K562 (cell line): ENCODE measurements around the gene SLC4A4. TPM values are rescaled to one million over a fixed set of nuclear protein-coding genes. Genes with fewer than 3 reads are reported as not detected.

Experiments
- ATAC-seq: fragments of 200-7000 bp; cut with Tn5 transposase; 3 replicates; pipeline ENCODE4 v1.9.1; 2020; ENCODE audit warnings: moderate library complexity
- BruUV-seq: library from RNA; stranded (reverse); fragments of 400-500 nt; replicated peaks from 2 replicates; lab custom pipeline; 2021; lab: Mats Ljungman, UMichigan
- CTCF ChIA-PET: fragments of 300-600 bp; formaldehyde crosslinking; extraction: SDS; loops from one replicate; lab custom pipeline; 2021; ENCODE audit warnings: low intra/inter-chr PET ratio; lab: Yijun Ruan, JAX
- POLR2A ChIA-PET: fragments of 300-600, 350-650 bp; sonication (Branson Sonifier 250); formaldehyde crosslinking; extraction: SDS; loops from one replicate; lab custom pipeline; 2021; ENCODE audit warnings: antibody characterized with exemption, inconsistent platforms; lab: Yijun Ruan, JAX
- DNase-seq, 4 experiments: peaks; one replicate each; pipeline versions ENCODE4 v3.0.0 to v3.0.0-alpha.2; 2011 to 2018; ENCODE audit warnings: low spot score in 3 of 4, mixed read lengths in 3 of 4; ENCODE audit errors: extremely low read depth in 1 of 4
- FAIRE-seq: peaks from 2 replicates; lab custom pipeline; 2011; peaks lifted over from hg19 to GRCh38; lab: Jason Lieb, UNC
- H2AFZ ChIP-seq: 2 replicates; pipeline ENCODE4 v1.6.0; 2011; ENCODE audit warnings: low read depth, low read length, control low read depth, inconsistent platforms
- H3K27ac ChIP-seq: fragments of 200-600 bp; 3 replicates; pipeline ENCODE4 v1.8.0; 2011; ENCODE audit warnings: low read depth, mild to moderate bottlenecking, control low read depth, inconsistent platforms, low read length, moderate library complexity, mixed read lengths; ENCODE audit errors: extremely low read depth
- H3K27me3 ChIP-seq, 2 experiments: fragments of 300-600 bp in 1 of 2; 2 replicates in 1 of 2; 3 replicates in 1 of 2; pipeline versions ENCODE4 v1.6.0 to v1.8.0; 2011; ENCODE audit warnings: inconsistent platforms in 2 of 2, low read length in 2 of 2, mild to moderate bottlenecking in 1 of 2, mixed read lengths in 1 of 2, moderate library complexity in 1 of 2; ENCODE audit not compliant: control insufficient read depth in 2 of 2, insufficient read depth in 2 of 2
- H3K36me3 ChIP-seq: fragments of 300-600 bp; 3 replicates; pipeline ENCODE4 v1.8.0; 2011; ENCODE audit warnings: mild to moderate bottlenecking, low read length, inconsistent platforms; ENCODE audit not compliant: control insufficient read depth, insufficient read depth
- H3K4me1 ChIP-seq, 2 experiments: fragments of 200-600 bp in 1 of 2; replicated peaks in 1 of 2; 2 replicates in 1 of 2; 3 replicates in 1 of 2; pipeline versions ENCODE4 v1.5.1 to v1.8.0; 2011; ENCODE audit warnings: inconsistent platforms in 2 of 2, low read length in 2 of 2, mild to moderate bottlenecking in 1 of 2, mixed read lengths in 1 of 2, moderate library complexity in 1 of 2; ENCODE audit not compliant: control insufficient read depth in 2 of 2, insufficient read depth in 2 of 2
- H3K4me2 ChIP-seq: 2 replicates; pipeline ENCODE4 v1.6.1; 2011; ENCODE audit warnings: low read length, control low read depth, inconsistent platforms, mixed read lengths; ENCODE audit not compliant: insufficient read depth
- H3K4me3 ChIP-seq: fragments of 200-600 bp; sonication (generic), shearing (Covaris generic); 2 replicates; pipeline ENCODE4 v1.5.1; 2016; ENCODE audit warnings: control low read depth, inconsistent platforms
- H3K79me2 ChIP-seq: fragments of 200-600 bp; 3 replicates; pipeline ENCODE4 v1.8.0; 2011; ENCODE audit warnings: low read length, inconsistent platforms; ENCODE audit not compliant: control insufficient read depth, insufficient read depth
- H3K9ac ChIP-seq, 2 experiments: 2 replicates each; pipeline versions ENCODE4 v1.6.0 to v1.6.1; 2011; ENCODE audit warnings: low read depth in 2 of 2, low read length in 2 of 2, control low read depth in 1 of 2, inconsistent platforms in 1 of 2, mild to moderate bottlenecking in 1 of 2, mixed read lengths in 1 of 2; ENCODE audit not compliant: insufficient read depth in 1 of 2
- H3K9me1 ChIP-seq: one replicate; pipeline ENCODE4 v1.6.0; 2011; ENCODE audit warnings: inconsistent platforms, mild to moderate bottlenecking, low read length, moderate library complexity; ENCODE audit not compliant: control insufficient read depth, insufficient read depth
- H3K9me3 ChIP-seq: replicated peaks from 2 replicates; pipeline ENCODE4 v1.5.1; 2011; ENCODE audit warnings: low read depth, low read length, inconsistent platforms; ENCODE audit not compliant: control insufficient read depth, insufficient read depth
- H4K20me1 ChIP-seq: replicated peaks from 2 replicates; pipeline ENCODE4 v1.6.1; 2011; ENCODE audit warnings: low read length, inconsistent platforms, mixed read lengths; ENCODE audit not compliant: control insufficient read depth, insufficient read depth
- CEBPG ChIP-seq, 3 experiments: fragments of 200-800 bp in 1 of 3; sonication (Bioruptor generic) in 1 of 3; sonication (generic) in 1 of 3; formaldehyde crosslinking in 1 of 3; IDR thresholded peaks in 2 of 3; conservative IDR thresholded peaks in 1 of 3; 2 replicates each; pipeline versions ENCODE4 v1.6.1 to v1.8.0; 2016 to 2022; ENCODE audit warnings: missing compliant biosample characterization in 2 of 3, missing genetic modification characterization in 2 of 3, mild to moderate bottlenecking in 1 of 3, missing genetic modification reagents in 1 of 3
- ILF3 ChIP-seq: fragments of 450-650 bp; IDR thresholded peaks from 2 replicates; pipeline ENCODE4 v1.6.1; 2018; ENCODE audit warnings: antibody characterized with exemption, mild to moderate bottlenecking, moderate library complexity, borderline replicate concordance
- NR2C1 ChIP-seq, 2 experiments: fragments of 450-650 bp; IDR thresholded peaks; 2 replicates each; pipeline ENCODE4 v1.6.1; 2017; ENCODE audit warnings: mild to moderate bottlenecking in 2 of 2, antibody characterized with exemption in 1 of 2, inconsistent platforms in 1 of 2, missing compliant biosample characterization in 1 of 2, missing genetic modification characterization in 1 of 2
- RAD51 ChIP-seq: fragments of 450-650 bp; IDR thresholded peaks from 2 replicates; pipeline ENCODE4 v1.7.1; 2016; ENCODE audit warnings: low read depth, mild to moderate bottlenecking, borderline replicate concordance
- ZNF24 ChIP-seq: fragments of 450-650 bp; IDR thresholded peaks from 2 replicates; pipeline ENCODE4 v1.6.1; 2016
- in situ Hi-C: fragments of 300-500 bp; cut with MboI; formaldehyde crosslinking; loops from 4 replicates; pipeline ENCODE4 v1.15.0; 2018; ENCODE audit warnings: inconsistent platforms, mixed read lengths
- intact Hi-C: fragments of 100-400 bp; cut with micrococcal nuclease; formaldehyde crosslinking; loops from 2 replicates; pipeline ENCODE4 v1.14.2; 2022
- polyA plus RNA-seq, 8 experiments: library from polyadenylated mRNA; depleted of rRNA in 4 of 8; stranded (reverse) in 5 of 8; unstranded in 3 of 8; fragments of >200 nt; fragmentation: Nextera tagmentation in 2 of 8; fragmentation: Illumina TruSeq in 1 of 8; extraction: Ambion mirVana in 2 of 8; extraction: Trizol in 1 of 8; gene quantifications; 2 replicates each; pipeline versions ENCODE4 v1.2.1 to v1.2.3, GENCODE V29; 2011 to 2014; ENCODE audit warnings: inconsistent platforms in 1 of 8, missing spikeins in 1 of 8
- total RNA-seq, 7 experiments: library from RNA; depleted of rRNA in 6 of 7; stranded (reverse); fragments of >200 nt in 6 of 7; fragmentation: Illumina TruSeq in 2 of 7; extraction: Trizol in 2 of 7; gene quantifications; 2 replicates each; pipeline versions ENCODE4 v1.2.1 to v1.2.3, GENCODE V29; 2011 to 2021; ENCODE audit warnings: low replicate concordance in 1 of 7
- TF ChIP-seq, protein P1 (sequence below): fragments of 450-650 bp; IDR thresholded peaks from 2 replicates; pipeline ENCODE4 v1.6.1; 2017; ENCODE audit warnings: mild to moderate bottlenecking, moderate library complexity
- TF ChIP-seq, protein P2 (sequence below): sonication (generic); IDR thresholded peaks from 2 replicates; pipeline ENCODE4 v1.6.1; 2016
- TF ChIP-seq, protein P3 (sequence below): fragments of 150-350 bp; IDR thresholded peaks from 2 replicates; pipeline ENCODE4 v1.6.1; 2014; ENCODE audit warnings: low read depth, mild to moderate bottlenecking, low read length, borderline replicate concordance

The SLC4A4 gene
- total and polyA plus RNA-seq, 9 of the 15 experiments (the other 6 are each of a cell fraction or from before 2014, with no cell fraction given), result 0.01 to 0.18 (median 0.07) TPM; not detected in 2

DNA sequence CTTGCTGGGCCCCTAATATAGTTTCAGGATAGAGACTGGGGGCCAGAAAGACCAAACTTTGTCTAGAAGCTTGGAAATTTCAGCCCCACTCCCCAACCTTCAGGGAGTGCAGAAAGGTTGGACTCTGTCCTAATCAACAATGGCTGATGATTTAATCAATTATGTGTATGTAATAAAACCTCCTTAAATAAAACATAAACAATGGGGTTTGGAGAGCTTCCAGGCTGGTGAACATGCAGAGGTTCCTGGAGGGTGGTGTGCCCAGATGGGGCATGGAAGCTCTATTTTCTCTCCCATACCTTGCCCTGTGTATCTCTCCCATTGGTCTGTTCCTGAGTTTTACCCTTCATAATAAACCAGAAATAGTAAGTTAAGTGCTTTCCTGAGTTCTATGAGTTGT is 270.8 kb downstream of the SLC4A4 start:
- Histone ChIP-seq H3K9me3 (no peaks in the 10 kb centered on the region), H3K79me2 (no peaks in the 10 kb centered on the region), H3K27ac (no peak overlapping the region), H3K9ac (no peak overlapping the region), H3K36me3 (no peaks in the 10 kb centered on the region), H3K4me2 (no peak overlapping the region), H3K9me1 (no peaks in the 10 kb centered on the region), H3K4me3 (no peak overlapping the region), H4K20me1 (no peaks in the 10 kb centered on the region), H3K4me1 (no peaks in the 10 kb centered on the region), H3K27me3 (no peaks in the 10 kb centered on the region), H2AFZ (no peak overlapping the region)
- intact Hi-C loops, result no loop called here
- CTCF ChIA-PET, result no interaction called here
- ATAC-seq, result no peak
- no peak for TF ChIP-seq RAD51
- TF ChIP-seq, protein P1, sequence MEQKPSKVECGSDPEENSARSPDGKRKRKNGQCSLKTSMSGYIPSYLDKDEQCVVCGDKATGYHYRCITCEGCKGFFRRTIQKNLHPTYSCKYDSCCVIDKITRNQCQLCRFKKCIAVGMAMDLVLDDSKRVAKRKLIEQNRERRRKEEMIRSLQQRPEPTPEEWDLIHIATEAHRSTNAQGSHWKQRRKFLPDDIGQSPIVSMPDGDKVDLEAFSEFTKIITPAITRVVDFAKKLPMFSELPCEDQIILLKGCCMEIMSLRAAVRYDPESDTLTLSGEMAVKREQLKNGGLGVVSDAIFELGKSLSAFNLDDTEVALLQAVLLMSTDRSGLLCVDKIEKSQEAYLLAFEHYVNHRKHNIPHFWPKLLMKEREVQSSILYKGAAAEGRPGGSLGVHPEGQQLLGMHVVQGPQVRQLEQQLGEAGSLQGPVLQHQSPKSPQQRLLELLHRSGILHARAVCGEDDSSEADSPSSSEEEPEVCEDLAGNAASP, result no peak
- TF ChIP-seq NR2C1 (IDR thresholded peaks at IDR 0.05), result no peak
- TF ChIP-seq NR2C1 (tag; IDR thresholded peaks at IDR 0.05), result no peak
- TF ChIP-seq, protein P2, sequence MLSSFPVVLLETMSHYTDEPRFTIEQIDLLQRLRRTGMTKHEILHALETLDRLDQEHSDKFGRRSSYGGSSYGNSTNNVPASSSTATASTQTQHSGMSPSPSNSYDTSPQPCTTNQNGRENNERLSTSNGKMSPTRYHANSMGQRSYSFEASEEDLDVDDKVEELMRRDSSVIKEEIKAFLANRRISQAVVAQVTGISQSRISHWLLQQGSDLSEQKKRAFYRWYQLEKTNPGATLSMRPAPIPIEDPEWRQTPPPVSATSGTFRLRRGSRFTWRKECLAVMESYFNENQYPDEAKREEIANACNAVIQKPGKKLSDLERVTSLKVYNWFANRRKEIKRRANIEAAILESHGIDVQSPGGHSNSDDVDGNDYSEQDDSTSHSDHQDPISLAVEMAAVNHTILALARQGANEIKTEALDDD, result no peak
- TF ChIP-seq CEBPG (CRISPR knock-in tag; IDR thresholded peaks at IDR 0.05), result no peak
- no peak for TF ChIP-seq CEBPG (tag; conservative IDR thresholded peaks at IDR 0.05 in 1 of 2, IDR thresholded peaks at IDR 0.05 in 1 of 2)
- TF ChIP-seq ZNF24, result no peak
- TF ChIP-seq ILF3, result no peak
- TF ChIP-seq, protein P3, sequence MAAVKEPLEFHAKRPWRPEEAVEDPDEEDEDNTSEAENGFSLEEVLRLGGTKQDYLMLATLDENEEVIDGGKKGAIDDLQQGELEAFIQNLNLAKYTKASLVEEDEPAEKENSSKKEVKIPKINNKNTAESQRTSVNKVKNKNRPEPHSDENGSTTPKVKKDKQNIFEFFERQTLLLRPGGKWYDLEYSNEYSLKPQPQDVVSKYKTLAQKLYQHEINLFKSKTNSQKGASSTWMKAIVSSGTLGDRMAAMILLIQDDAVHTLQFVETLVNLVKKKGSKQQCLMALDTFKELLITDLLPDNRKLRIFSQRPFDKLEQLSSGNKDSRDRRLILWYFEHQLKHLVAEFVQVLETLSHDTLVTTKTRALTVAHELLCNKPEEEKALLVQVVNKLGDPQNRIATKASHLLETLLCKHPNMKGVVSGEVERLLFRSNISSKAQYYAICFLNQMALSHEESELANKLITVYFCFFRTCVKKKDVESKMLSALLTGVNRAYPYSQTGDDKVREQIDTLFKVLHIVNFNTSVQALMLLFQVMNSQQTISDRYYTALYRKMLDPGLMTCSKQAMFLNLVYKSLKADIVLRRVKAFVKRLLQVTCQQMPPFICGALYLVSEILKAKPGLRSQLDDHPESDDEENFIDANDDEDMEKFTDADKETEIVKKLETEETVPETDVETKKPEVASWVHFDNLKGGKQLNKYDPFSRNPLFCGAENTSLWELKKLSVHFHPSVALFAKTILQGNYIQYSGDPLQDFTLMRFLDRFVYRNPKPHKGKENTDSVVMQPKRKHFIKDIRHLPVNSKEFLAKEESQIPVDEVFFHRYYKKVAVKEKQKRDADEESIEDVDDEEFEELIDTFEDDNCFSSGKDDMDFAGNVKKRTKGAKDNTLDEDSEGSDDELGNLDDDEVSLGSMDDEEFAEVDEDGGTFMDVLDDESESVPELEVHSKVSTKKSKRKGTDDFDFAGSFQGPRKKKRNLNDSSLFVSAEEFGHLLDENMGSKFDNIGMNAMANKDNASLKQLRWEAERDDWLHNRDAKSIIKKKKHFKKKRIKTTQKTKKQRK, result no peak
- BruUV-seq, result no TSS peak
- POLR2A ChIA-PET, result no interaction called here
- in situ Hi-C loops, result no loop called here
- FAIRE-seq, result no peak
- DNase-seq, result no peak
